Thyroid gland (tissue), 4 donors: ENCODE results near the gene AP2A2.

ENCODE experiments used
- POLR2A ChIP-seq, 2 donors: fragments of 450-650 bp; IDR thresholded peaks; one replicate each; pipeline ENCODE4 v1.6.1; 2017; ENCODE audit warnings: antibody characterized with exemption in 2 of 2, mild to moderate bottlenecking in 2 of 2, moderate library complexity in 1 of 2
- TF ChIP-seq, protein P1 (sequence below), 6 experiments: fragments of 200-600 bp in 3 of 6; fragments of 450-650 bp in 3 of 6; sonication (generic) in 3 of 6; IDR thresholded peaks; one replicate each; pipeline ENCODE4 v1.5.1; 2016 to 2019; ENCODE audit warnings: antibody characterized with exemption in 6 of 6, mild to moderate bottlenecking in 2 of 6, inconsistent platforms in 1 of 6, moderate library complexity in 1 of 6

DNA sequence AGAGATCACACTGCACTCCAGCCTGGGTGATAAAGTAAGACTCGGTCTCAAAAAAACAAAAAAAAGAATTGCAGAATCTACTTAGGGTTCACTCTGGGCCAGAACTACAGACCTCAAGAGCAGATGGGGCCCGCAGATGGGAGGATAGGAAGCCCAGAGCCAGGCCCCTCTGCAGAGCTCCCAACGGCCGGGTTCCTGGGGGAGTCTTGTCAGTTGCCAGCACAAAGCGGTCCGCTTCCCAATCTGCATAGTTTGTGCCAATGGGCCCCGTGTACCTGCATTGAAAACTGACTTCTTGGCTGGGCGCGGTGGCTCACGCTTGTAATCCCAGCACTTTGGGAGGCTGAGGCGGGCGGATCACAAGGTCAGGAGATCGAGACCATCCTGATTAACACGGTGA is 13.4 kb upstream of the AP2A2 start:
- TF ChIP-seq, protein P1, sequence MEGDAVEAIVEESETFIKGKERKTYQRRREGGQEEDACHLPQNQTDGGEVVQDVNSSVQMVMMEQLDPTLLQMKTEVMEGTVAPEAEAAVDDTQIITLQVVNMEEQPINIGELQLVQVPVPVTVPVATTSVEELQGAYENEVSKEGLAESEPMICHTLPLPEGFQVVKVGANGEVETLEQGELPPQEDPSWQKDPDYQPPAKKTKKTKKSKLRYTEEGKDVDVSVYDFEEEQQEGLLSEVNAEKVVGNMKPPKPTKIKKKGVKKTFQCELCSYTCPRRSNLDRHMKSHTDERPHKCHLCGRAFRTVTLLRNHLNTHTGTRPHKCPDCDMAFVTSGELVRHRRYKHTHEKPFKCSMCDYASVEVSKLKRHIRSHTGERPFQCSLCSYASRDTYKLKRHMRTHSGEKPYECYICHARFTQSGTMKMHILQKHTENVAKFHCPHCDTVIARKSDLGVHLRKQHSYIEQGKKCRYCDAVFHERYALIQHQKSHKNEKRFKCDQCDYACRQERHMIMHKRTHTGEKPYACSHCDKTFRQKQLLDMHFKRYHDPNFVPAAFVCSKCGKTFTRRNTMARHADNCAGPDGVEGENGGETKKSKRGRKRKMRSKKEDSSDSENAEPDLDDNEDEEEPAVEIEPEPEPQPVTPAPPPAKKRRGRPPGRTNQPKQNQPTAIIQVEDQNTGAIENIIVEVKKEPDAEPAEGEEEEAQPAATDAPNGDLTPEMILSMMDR (IDR thresholded peaks at IDR 0.05) = no peak
- TF ChIP-seq POLR2A (IDR thresholded peaks at IDR 0.05) = no peak
